Mesodermal cell (in vitro differentiated cells): ENCODE data around the gene WIPF3.

Source experiments
- H3K27ac ChIP-seq: 2 replicates; pipeline ENCODE4 v1.7.0; 2013; ENCODE audit warnings: mild to moderate bottlenecking, low read depth, low read length, moderate library complexity; ENCODE audit not compliant: severe bottlenecking
- H3K36me3 ChIP-seq: 2 replicates; pipeline ENCODE4 v1.7.1; 2013; ENCODE audit warnings: mild to moderate bottlenecking, low read length, moderate library complexity; ENCODE audit not compliant: control insufficient read depth, insufficient read depth
- H3K4me1 ChIP-seq: one replicate; pipeline ENCODE4 v1.7.1; 2013; ENCODE audit warnings: mild to moderate bottlenecking, low read length; ENCODE audit not compliant: insufficient read depth, control insufficient read depth, poor library complexity, severe bottlenecking
- H3K4me3 ChIP-seq: 2 replicates; pipeline ENCODE4 v1.7.0; 2013; ENCODE audit warnings: low read length, control low read depth, mild to moderate bottlenecking; ENCODE audit not compliant: insufficient read depth, poor library complexity, severe bottlenecking; ENCODE audit errors: extremely low read depth
- H3K9me3 ChIP-seq: 2 replicates; pipeline ENCODE4 v1.7.1; 2013; ENCODE audit warnings: mild to moderate bottlenecking, low read length, moderate library complexity; ENCODE audit not compliant: control insufficient read depth
- WGBS, 2 experiments: methylation state at CpG; one replicate each; pipeline ENCODE4 v1.1.5; 2013; ENCODE audit warnings: missing lambda C conversion rate in 2 of 2; ENCODE audit not compliant: insufficient coverage in 2 of 2; 5-methylcytosine and 5-hydroxymethylcytosine counted together

WIPF3 gene

GRCh38 chr7:29831705-29832104, 25.4 kb downstream of the WIPF3 start:
- peaks cover 10% of the 10 kb centered on the region for H3K9me3 ChIP-seq
- no peak overlapping the region for H3K27ac ChIP-seq
- H3K4me1 ChIP-seq = no peaks in the 10 kb centered on the region
- 79 to 98% methylated on average over 3 to 4 of the region's 6 CpGs for WGBS, 2 experiments
- H3K4me3 ChIP-seq = no peak overlapping the region
- no peaks in the 10 kb centered on the region for H3K36me3 ChIP-seq

GRCh38 chr7:29833929-29834328, 27.6 kb downstream of the WIPF3 start:
- Histone ChIP-seq H3K36me3 (no peaks in the 10 kb centered on the region), H3K4me3 (no peak overlapping the region), H3K9me3 (peaks cover 10% of the 10 kb centered on the region), H3K4me1 (no peaks in the 10 kb centered on the region), H3K27ac (no peak overlapping the region)
- WGBS, 2 experiments = 79 to 100% methylated on average over 2 of the region's 2 CpGs

- Histone ChIP-seq H3K4me3 (no peak overlapping the region), H3K4me1 (no peaks in the 10 kb centered on the region), H3K27ac (no peak overlapping the region), H3K36me3 (no peaks in the 10 kb centered on the region), H3K9me3 (peaks cover 10% of the 10 kb centered on the region)
- WGBS, 2 experiments = 94 to 95% methylated on average over 3 to 9 of the region's 12 CpGs
Measured at GRCh38 chr7:29835718-29836117, 29.4 kb downstream of the WIPF3 start.

- WGBS, 2 experiments = 83 to 90% methylated on average over 5 of the region's 7 CpGs
- H3K4me3 ChIP-seq = no peak overlapping the region
- H3K9me3 ChIP-seq = no peaks in the 10 kb centered on the region
- H3K27ac ChIP-seq = no peak overlapping the region
- H3K4me1 ChIP-seq = no peaks in the 10 kb centered on the region
- H3K36me3 ChIP-seq = no peaks in the 10 kb centered on the region
Measured at GRCh38 chr7:29839302-29839701, 33.0 kb downstream of the WIPF3 start.

- no peak overlapping the region for H3K27ac ChIP-seq
- no peaks in the 10 kb centered on the region for H3K36me3 ChIP-seq
- no peaks in the 10 kb centered on the region for H3K9me3 ChIP-seq
- H3K4me1 ChIP-seq = no peaks in the 10 kb centered on the region
- H3K4me3 ChIP-seq = no peak overlapping the region
- WGBS, 2 experiments = 95 to 96% methylated on average over 3 of the region's 3 CpGs
Measured at GRCh38 chr7:29839921-29840320, 33.6 kb downstream of the WIPF3 start.

GRCh38 chr7:29840701-29841100, 34.4 kb downstream of the WIPF3 start:
- no peaks in the 10 kb centered on the region for H3K36me3 ChIP-seq
- H3K9me3 ChIP-seq = no peaks in the 10 kb centered on the region
- no peaks in the 10 kb centered on the region for H3K4me1 ChIP-seq
- H3K4me3 ChIP-seq = no peak overlapping the region
- H3K27ac ChIP-seq = no peak overlapping the region
- WGBS, 2 experiments = 91 to 93% methylated on average over 6 of the region's 6 CpGs

GRCh38 chr7:29841926-29842701, 35.8 kb downstream of the WIPF3 start:
- 82 to 98% methylated on average over 8 to 11 of the region's 11 CpGs for WGBS, 2 experiments
- H3K36me3 ChIP-seq = no peaks in the 10 kb centered on the region
- H3K4me3 ChIP-seq = no peak overlapping the region
- H3K27ac ChIP-seq = no peak overlapping the region
- no peaks in the 10 kb centered on the region for H3K4me1 ChIP-seq
- no peaks in the 10 kb centered on the region for H3K9me3 ChIP-seq

GRCh38 chr7:29843093-29843492, 36.8 kb downstream of the WIPF3 start:
- no peaks in the 10 kb centered on the region for H3K36me3 ChIP-seq
- no peak overlapping the region for H3K27ac ChIP-seq
- no peaks in the 10 kb centered on the region for H3K4me1 ChIP-seq
- WGBS, 2 experiments = 75 to 85% methylated on average over 3 to 8 of the region's 8 CpGs
- no peak overlapping the region for H3K4me3 ChIP-seq
- no peaks in the 10 kb centered on the region for H3K9me3 ChIP-seq

- no peaks in the 10 kb centered on the region for H3K9me3 ChIP-seq
- no peaks in the 10 kb centered on the region for H3K36me3 ChIP-seq
- 93 to 96% methylated on average over 2 to 3 of the region's 4 CpGs for WGBS, 2 experiments
- no peaks in the 10 kb centered on the region for H3K4me1 ChIP-seq
- no peak overlapping the region for H3K4me3 ChIP-seq
- no peak overlapping the region for H3K27ac ChIP-seq
Measured at GRCh38 chr7:29843726-29844125, 37.4 kb downstream of the WIPF3 start.

- WGBS, 2 experiments = 93 to 97% methylated on average over 6 to 9 of the region's 9 CpGs
- H3K27ac ChIP-seq = no peak overlapping the region
- H3K4me1 ChIP-seq = no peaks in the 10 kb centered on the region
- no peaks in the 10 kb centered on the region for H3K9me3 ChIP-seq
- no peak overlapping the region for H3K4me3 ChIP-seq
- H3K36me3 ChIP-seq = no peaks in the 10 kb centered on the region
Measured at GRCh38 chr7:29844559-29844958, 38.3 kb downstream of the WIPF3 start.

- no peak overlapping the region for H3K4me3 ChIP-seq
- H3K27ac ChIP-seq = no peak overlapping the region
- WGBS, 2 experiments = 90 to 94% methylated on average over 5 to 6 of the region's 6 CpGs
- H3K36me3 ChIP-seq = no peaks in the 10 kb centered on the region
- H3K4me1 ChIP-seq = no peaks in the 10 kb centered on the region
- H3K9me3 ChIP-seq = no peaks in the 10 kb centered on the region
Measured at GRCh38 chr7:29847496-29847895, 41.2 kb downstream of the WIPF3 start.
